Measurements from ENCODE around the gene OR6B1. TPM values are rescaled to one million over a fixed set of nuclear protein-coding genes. Genes with fewer than 3 reads are reported as not detected.
"Not testable (repeated sequence)": the region's sequence is repeated elsewhere in the genome, so short reads cannot be mapped to it uniquely, and the experiment has no call there.

OR6B1 gene
- polyA plus RNA-seq, 1 experiment, result not detected

- H3K27me3 ChIP-seq (ENCODE audit: control insufficient read depth, insufficient read depth, low read length), result no peaks in the 10 kb centered on the region
- POLR2A ChIA-PET, result no interaction called here
- no peaks in the 10 kb centered on the region for H3K36me3 ChIP-seq (ENCODE audit: control insufficient read depth, insufficient read depth, low read length)
- no peak for TF ChIP-seq CTCF (IDR thresholded peaks at IDR 0.05; ENCODE audit: insufficient read depth, low read depth, low read length)
- no peak for DNase-seq (ENCODE audit: low read depth)
- H3K4me3 ChIP-seq (ENCODE audit: low read depth, low read length), result no peak overlapping the region
- CTCF ChIA-PET, result interaction anchor here (0.8 kb wide), 1 partner anchor 27 kb away, joined by 4 read pairs; no protein-coding TSS in a partner anchor
Measured at GRCh38 chr7:144001543-144001942, 1.4 kb downstream of the OR6B1 start.

GRCh38 chr7:144004703-144005102, 4.6 kb downstream of the OR6B1 start:
- POLR2A ChIA-PET, result no interaction called here
- no peak overlapping the region for H3K4me3 ChIP-seq (ENCODE audit: low read depth, low read length)
- TF ChIP-seq CTCF (IDR thresholded peaks at IDR 0.05; ENCODE audit: insufficient read depth, low read depth, low read length), result no peak
- CTCF ChIA-PET, result interaction anchor here (0.8 kb wide), 1 partner anchor 268 kb away, joined by 3 read pairs; no protein-coding TSS in a partner anchor
- H3K27me3 ChIP-seq (ENCODE audit: control insufficient read depth, insufficient read depth, low read length), result no peaks in the 10 kb centered on the region
- DNase-seq (ENCODE audit: low read depth), result no peak
- H3K36me3 ChIP-seq (ENCODE audit: control insufficient read depth, insufficient read depth, low read length), result no peaks in the 10 kb centered on the region

DNA sequence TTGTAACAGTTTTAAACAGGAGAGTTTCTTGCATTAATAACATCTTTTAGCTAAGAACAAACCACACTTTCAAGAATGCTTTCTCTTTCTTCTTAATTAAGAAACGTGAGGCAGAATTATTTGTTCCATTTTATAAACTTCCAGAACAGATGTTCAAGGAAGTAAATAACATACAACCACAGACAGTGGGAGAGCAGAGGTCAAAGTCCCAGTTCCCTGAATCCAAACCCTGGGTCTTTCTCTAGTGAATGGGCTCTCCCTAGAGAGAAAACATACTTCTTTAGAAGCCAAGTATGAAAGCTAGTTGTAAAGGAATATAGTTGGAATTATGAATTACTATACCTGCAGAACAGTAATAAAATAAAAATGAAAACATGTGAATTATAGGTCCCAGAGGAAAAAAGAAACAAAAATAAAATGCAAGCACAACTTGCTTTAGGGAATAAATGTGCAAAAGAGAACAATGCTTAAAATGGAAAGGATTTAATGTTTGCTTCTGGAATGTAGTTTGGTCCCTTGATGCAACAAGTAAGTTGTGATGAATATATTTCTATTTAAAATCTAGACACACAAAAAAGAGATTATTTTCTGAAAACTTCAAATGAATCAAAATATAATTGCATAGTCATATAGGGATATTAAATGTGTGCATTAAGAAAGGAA, 6.0 kb downstream of the OR6B1 start:
- no peaks in the 10 kb centered on the region for H3K36me3 ChIP-seq (ENCODE audit: control insufficient read depth, insufficient read depth, low read length)
- no peak for DNase-seq (ENCODE audit: low read depth)
- POLR2A ChIA-PET, result no interaction called here
- no peak overlapping the region for H3K4me3 ChIP-seq (ENCODE audit: low read depth, low read length)
- H3K27me3 ChIP-seq (ENCODE audit: control insufficient read depth, insufficient read depth, low read length), result no peaks in the 10 kb centered on the region
- CTCF ChIA-PET, result no interaction called here
- TF ChIP-seq CTCF (IDR thresholded peaks at IDR 0.05; ENCODE audit: insufficient read depth, low read depth, low read length), result no peak

GRCh38 chr7:144006692-144007042, 6.5 kb downstream of the OR6B1 start:
- TF ChIP-seq CTCF (IDR thresholded peaks at IDR 0.05; ENCODE audit: insufficient read depth, low read depth, low read length), result no peak
- no peaks in the 10 kb centered on the region for H3K27me3 ChIP-seq (ENCODE audit: control insufficient read depth, insufficient read depth, low read length)
- DNase-seq (ENCODE audit: low read depth), result no peak
- ChIA-PET POLR2A (no interaction called here), CTCF (no interaction called here)
- H3K4me3 ChIP-seq (ENCODE audit: low read depth, low read length), result no peak overlapping the region
- no peaks in the 10 kb centered on the region for H3K36me3 ChIP-seq (ENCODE audit: control insufficient read depth, insufficient read depth, low read length)

DNA sequence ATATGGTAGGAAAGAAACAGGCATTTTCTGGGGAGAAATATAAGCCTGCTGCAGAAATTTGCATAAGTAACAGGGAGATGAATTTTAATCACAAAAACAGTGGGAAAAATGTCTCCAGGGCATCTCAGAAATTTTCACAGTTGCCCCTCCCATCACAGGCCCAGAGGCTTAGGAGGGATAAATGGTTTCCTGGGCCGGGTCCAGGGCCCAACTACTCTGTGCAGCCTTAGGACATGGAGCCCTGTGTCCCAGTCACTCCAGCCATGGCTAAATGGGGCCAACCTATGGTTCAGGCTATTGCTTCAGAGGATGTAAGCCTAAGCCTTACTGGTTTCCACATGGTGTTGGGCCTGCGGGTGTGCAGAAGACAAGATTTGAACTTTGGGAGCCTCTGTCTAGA, 9.2 kb downstream of the OR6B1 start:
- DNase-seq (ENCODE audit: low read depth), result no peak
- Histone ChIP-seq H3K36me3 (ENCODE audit: control insufficient read depth, insufficient read depth, low read length) (no peaks in the 10 kb centered on the region), H3K27me3 (ENCODE audit: control insufficient read depth, insufficient read depth, low read length) (no peaks in the 10 kb centered on the region), H3K4me3 (ENCODE audit: low read depth, low read length) (no peak overlapping the region)
- POLR2A ChIA-PET, result no interaction called here
- CTCF ChIA-PET, result no interaction called here
- no peak for TF ChIP-seq CTCF (IDR thresholded peaks at IDR 0.05; ENCODE audit: insufficient read depth, low read depth, low read length)

- POLR2A ChIA-PET; DNase-seq (ENCODE audit: low read depth); H3K27me3 ChIP-seq (ENCODE audit: control insufficient read depth, insufficient read depth, low read length); H3K36me3 ChIP-seq (ENCODE audit: control insufficient read depth, insufficient read depth, low read length); CTCF ChIA-PET; H3K4me3 ChIP-seq (ENCODE audit: low read depth, low read length): not testable (repeated sequence)
Measured at GRCh38 chr7:144010061-144010460, 9.9 kb downstream of the OR6B1 start.

DNA sequence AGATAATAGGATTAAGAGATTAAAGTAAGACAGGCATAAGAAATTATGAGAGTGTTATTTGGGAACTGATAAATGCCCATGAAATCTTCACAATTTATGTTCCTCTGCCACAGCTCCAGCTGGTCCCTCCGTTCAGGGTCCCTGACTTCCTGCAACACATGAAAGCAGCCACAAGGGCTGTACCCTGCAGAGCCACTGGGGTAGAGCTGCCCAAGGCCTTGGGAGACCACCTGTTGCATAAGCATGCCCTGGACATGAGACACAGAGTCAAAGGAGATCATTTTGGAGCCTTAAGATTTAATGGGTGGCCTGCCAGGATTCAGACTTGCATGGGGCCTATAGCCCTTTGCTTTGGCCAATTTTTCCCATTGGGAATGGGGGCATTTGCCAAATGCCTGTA, 10.7 kb downstream of the OR6B1 start:
- H3K27me3 ChIP-seq (ENCODE audit: control insufficient read depth, insufficient read depth, low read length); H3K4me3 ChIP-seq (ENCODE audit: low read depth, low read length); POLR2A ChIA-PET; H3K36me3 ChIP-seq (ENCODE audit: control insufficient read depth, insufficient read depth, low read length); DNase-seq (ENCODE audit: low read depth): not testable (repeated sequence)
- CTCF ChIA-PET, result interaction anchor here (0.9 to 1.5 kb wide), 2 partner anchors 22 to 274 kb away, joined by 3 to 5 read pairs; no protein-coding TSS in a partner anchor
